Panc1 (cell line): Measurements from ENCODE around the gene LRP1B.

Experiments
- CTCF ChIP-seq: fragments of 450-650 bp; IDR thresholded peaks from 2 replicates; pipeline ENCODE4 v1.5.1; 2017; ENCODE audit warnings: mild to moderate bottlenecking
- POLR2AphosphoS5 ChIP-seq: IDR thresholded peaks from 2 replicates; pipeline ENCODE4 v1.6.1; 2012; ENCODE audit warnings: mild to moderate bottlenecking, low read depth, low read length, moderate library complexity
- SIN3A ChIP-seq: IDR thresholded peaks from 2 replicates; pipeline ENCODE4 v1.6.1; 2012; ENCODE audit warnings: low read depth, mild to moderate bottlenecking, low read length, moderate library complexity, borderline replicate concordance; ENCODE audit not compliant: insufficient read depth

- TF ChIP-seq CTCF (no peak), POLR2AphosphoS5 (no peak), SIN3A (no peak)
Observed at GRCh38 chr2:141458351-141458750, 672.5 kb downstream of the LRP1B start.
